GM12878 (cell line): ENCODE data around the gene RCBTB2. TPM values are rescaled to one million over a fixed set of nuclear protein-coding genes. Genes with fewer than 3 reads are reported as not detected.

Experiments used
- ATAC-seq: fragments of 200-7000 bp; cut with Tn5 transposase; 3 replicates; pipeline ENCODE4 v1.9.1; 2020; ENCODE audit warnings: mild to moderate bottlenecking, moderate library complexity
- BruUV-seq: library from RNA; stranded (reverse); fragments of 400-500 nt; replicated peaks from 2 replicates; lab custom pipeline; 2021; lab: Mats Ljungman, UMichigan
- CTCF ChIA-PET: fragments of 300-600 bp; sonication (Branson Sonifier 250); formaldehyde crosslinking; extraction: SDS; loops from one replicate; lab custom pipeline; 2021; ENCODE audit warnings: inconsistent platforms; lab: Yijun Ruan, JAX
- POLR2A ChIA-PET: fragments of 350-600 bp; formaldehyde crosslinking; extraction: SDS; loops from one replicate; lab custom pipeline; 2021; ENCODE audit warnings: inconsistent platforms; lab: Charles Lee
- RAD21 ChIA-PET: fragments of 300-600 bp; sonication (Branson Sonifier 250); formaldehyde crosslinking; loops from one replicate; lab custom pipeline; 2023; ENCODE audit warnings: antibody characterized with exemption; ENCODE audit not compliant: unreplicated experiment; lab: Charles Lee
- SMC1A ChIA-PET: fragments of 300-600 bp; sonication (Branson Sonifier 250); formaldehyde crosslinking; loops from one replicate; lab custom pipeline; 2023; ENCODE audit not compliant: unreplicated experiment, uncharacterized antibody; lab: Charles Lee
- DNase-seq: peaks from one replicate; pipeline ENCODE4 v3.0.0-alpha.2; 2011; ENCODE audit warnings: low read depth, low spot score
- FAIRE-seq: peaks from 3 replicates; lab custom pipeline; 2011; peaks lifted over from hg19 to GRCh38; lab: Jason Lieb, UNC
- H2AFZ ChIP-seq: 2 replicates; pipeline ENCODE4 v1.6.0; 2011; ENCODE audit warnings: low read depth, low read length, control low read depth; ENCODE audit not compliant: control insufficient read depth
- H3K27ac ChIP-seq: 2 replicates; pipeline ENCODE4 v1.5.1; 2011; ENCODE audit warnings: control low read depth; ENCODE audit not compliant: control insufficient read depth, insufficient read depth
- H3K27me3 ChIP-seq, 2 experiments: replicated peaks in 1 of 2; 2 replicates each; pipeline versions ENCODE4 v1.6.0 to v1.6.1; 2011; ENCODE audit warnings: low read length in 1 of 2; ENCODE audit not compliant: control insufficient read depth in 2 of 2, insufficient read depth in 2 of 2
- H3K36me3 ChIP-seq, 2 experiments: 2 replicates each; pipeline ENCODE4 v1.5.1; 2011; ENCODE audit warnings: low read length in 1 of 2; ENCODE audit not compliant: control insufficient read depth in 2 of 2, insufficient read depth in 2 of 2
- H3K4me1 ChIP-seq: 2 replicates; pipeline ENCODE4 v1.6.1; 2011; ENCODE audit warnings: mild to moderate bottlenecking, low read length, moderate library complexity, mixed read lengths; ENCODE audit not compliant: control insufficient read depth, insufficient read depth
- H3K4me2 ChIP-seq: 2 replicates; pipeline ENCODE4 v1.6.0; 2011; ENCODE audit warnings: control low read depth; ENCODE audit not compliant: control insufficient read depth, insufficient read depth
- H3K4me3 ChIP-seq: fragments of 200-600 bp; sonication (generic); 2 replicates; pipeline ENCODE4 v1.5.1; 2016
- H3K79me2 ChIP-seq: 2 replicates; pipeline ENCODE4 v1.6.0; 2011; ENCODE audit warnings: low read length; ENCODE audit not compliant: control insufficient read depth, insufficient read depth
- H3K9ac ChIP-seq: 2 replicates; pipeline ENCODE4 v1.8.0; 2011; ENCODE audit warnings: low read length, control low read depth, mixed read lengths; ENCODE audit not compliant: control insufficient read depth, insufficient read depth
- H3K9me3 ChIP-seq: replicated peaks from 3 replicates; pipeline ENCODE4 v1.5.1; 2011; ENCODE audit warnings: mild to moderate bottlenecking, low read length; ENCODE audit not compliant: control insufficient read depth, insufficient read depth
- H4K20me1 ChIP-seq: 2 replicates; pipeline ENCODE4 v1.6.0; 2011; ENCODE audit not compliant: control insufficient read depth, insufficient read depth
- BCLAF1 ChIP-seq: fragments of 450-650 bp; IDR thresholded peaks from 2 replicates; pipeline ENCODE4 v1.6.1; 2017; ENCODE audit warnings: antibody characterized with exemption, mild to moderate bottlenecking, moderate library complexity
- E2F4 ChIP-seq: IDR thresholded peaks from 2 replicates; pipeline ENCODE4 v1.6.1; 2012; ENCODE audit warnings: low read depth, low read length, improper control_type of control experiment
- E2F8 ChIP-seq: fragments of 450-650 bp; IDR thresholded peaks from 2 replicates; pipeline ENCODE4 v1.6.1; 2018; ENCODE audit warnings: mild to moderate bottlenecking, low read depth, moderate library complexity; ENCODE audit not compliant: partially characterized antibody
- EZH2 ChIP-seq: IDR thresholded peaks from 2 replicates; pipeline ENCODE4 v1.6.1; 2012; ENCODE audit warnings: low read depth, mild to moderate bottlenecking, control low read depth, inconsistent platforms, low read length, borderline replicate concordance; ENCODE audit not compliant: control insufficient read depth
- GABPA ChIP-seq: IDR thresholded peaks from 2 replicates; pipeline ENCODE4 v1.6.1; 2014; ENCODE audit warnings: antibody characterized with exemption, low read depth, mild to moderate bottlenecking, inconsistent platforms
- KAT2A ChIP-seq: conservative IDR thresholded peaks from 2 replicates; pipeline ENCODE4 v1.6.1; 2011; ENCODE audit warnings: low read depth, low read length; ENCODE audit not compliant: control insufficient read depth
- MTA2 ChIP-seq: fragments of 450-650 bp; IDR thresholded peaks from 2 replicates; pipeline ENCODE4 v1.6.1; 2016; ENCODE audit warnings: low read depth, mild to moderate bottlenecking, moderate library complexity
- NBN ChIP-seq: fragments of 450-650 bp; IDR thresholded peaks from 2 replicates; pipeline ENCODE4 v1.6.1; 2016
- NFIC ChIP-seq: IDR thresholded peaks from 2 replicates; pipeline ENCODE4 v1.6.1; 2012; ENCODE audit warnings: low read depth, mild to moderate bottlenecking, inconsistent platforms, low read length, moderate library complexity
- NR2C2 ChIP-seq: IDR thresholded peaks from 2 replicates; pipeline ENCODE4 v1.6.1; 2011; ENCODE audit warnings: borderline replicate concordance, low read depth; ENCODE audit not compliant: control insufficient read depth, insufficient read length
- RB1 ChIP-seq: fragments of 450-650 bp; formaldehyde crosslinking; IDR thresholded peaks from 2 replicates; pipeline ENCODE4 v1.6.1; 2017; ENCODE audit warnings: mild to moderate bottlenecking, borderline replicate concordance
- RCOR1 ChIP-seq: conservative IDR thresholded peaks from 2 replicates; pipeline ENCODE4 v1.6.1; 2012; ENCODE audit warnings: low read depth, low read length, improper control_type of control experiment
- SIX5 ChIP-seq: IDR thresholded peaks from 2 replicates; pipeline ENCODE4 v1.6.1; 2011; ENCODE audit warnings: mild to moderate bottlenecking, low read depth, low read length, moderate library complexity; ENCODE audit not compliant: severe bottlenecking
- SKIL ChIP-seq: fragments of 450-650 bp; IDR thresholded peaks from 2 replicates; pipeline ENCODE4 v1.6.1; 2017; ENCODE audit warnings: mild to moderate bottlenecking, low read depth, inconsistent platforms; ENCODE audit not compliant: poor library complexity, severe bottlenecking
- TCF12 ChIP-seq: IDR thresholded peaks from 2 replicates; pipeline ENCODE4 v1.6.1; 2011; ENCODE audit warnings: low read depth, mild to moderate bottlenecking, low read length
- WGBS: methylation state at CpG from one replicate; pipeline ENCODE4 v1.1.6; 2016; ENCODE audit warnings: low lambda C conversion rate; ENCODE audit not compliant: insufficient replicate concordance, insufficient coverage; ENCODE audit errors: missing lambda C conversion rate; 5-methylcytosine and 5-hydroxymethylcytosine counted together
- in situ Hi-C: fragments of 300-500 bp; cut with MboI; formaldehyde crosslinking; loops from 9 replicates; pipeline ENCODE4 v1.14.3; 2018; ENCODE audit warnings: mixed read lengths
- intact Hi-C: fragments of 100-400 bp; cut with micrococcal nuclease; formaldehyde crosslinking; loops from one replicate; pipeline ENCODE4 v1.14.2; 2022; ENCODE audit not compliant: unreplicated experiment
- polyA plus RNA-seq, 11 experiments: library from polyadenylated mRNA; depleted of rRNA in 4 of 11; unstranded in 6 of 11; stranded (reverse) in 5 of 11; fragments of >200 nt; fragmentation: Nextera tagmentation in 4 of 11; fragmentation: Illumina TruSeq in 1 of 11; extraction: Ambion mirVana in 4 of 11; extraction: Trizol in 1 of 11; gene quantifications; 1 replicate in 1 of 11; 2 replicates in 10 of 11; pipeline versions ENCODE4 v1.2.1 to v1.2.3, GENCODE V29; 2011 to 2016; ENCODE audit warnings: inconsistent platforms in 2 of 11, missing spikeins in 2 of 11, low read depth in 1 of 11
- total RNA-seq, 4 experiments: library from RNA; depleted of rRNA in 3 of 4; stranded (reverse); fragments of >200 nt in 3 of 4; fragmentation: Illumina TruSeq in 1 of 4; extraction: Trizol in 1 of 4; gene quantifications; 2 replicates each; pipeline versions ENCODE4 v1.2.1 to v1.2.3, GENCODE V29; 2013 to 2021

Gene RCBTB2
- total and polyA plus RNA-seq, 10 of the 15 experiments (the other 5 are each of a cell fraction or from before 2014, with no cell fraction given), result 5.0 to 16.0 (median 8.5) TPM

- in situ Hi-C loops, result loop anchor here (5.0 kb wide), 2 partner anchors 250 to 455 kb away; no protein-coding TSS in a partner anchor
- no peak for TF ChIP-seq BCLAF1
- TF ChIP-seq E2F8, result no peak
- no peak for TF ChIP-seq RB1
- no peak for TF ChIP-seq SKIL
- no peak for TF ChIP-seq RCOR1
- no peak for TF ChIP-seq TCF12
- no peak for TF ChIP-seq NFIC
- no peak for TF ChIP-seq NR2C2
- no peak for TF ChIP-seq E2F4
- no peak for TF ChIP-seq NBN
- no peak for TF ChIP-seq MTA2
- no peak for TF ChIP-seq SIX5
- no peak for TF ChIP-seq GABPA
- TF ChIP-seq KAT2A, result no peak
- TF ChIP-seq EZH2, result no peak
Observed at GRCh38 chr13:48582084-48582483, 49.2 kb upstream of the RCBTB2 start.

More at GRCh38 chr13:48582084-48582483, 49.2 kb upstream of the RCBTB2 start:
- H3K9ac ChIP-seq, result no peak overlapping the region
- H2AFZ ChIP-seq, result no peak overlapping the region; the same call in 1 of the 2 replicates
- H3K4me3 ChIP-seq, result no peak overlapping the region
- intact Hi-C loops, result no loop called here
- H3K36me3 ChIP-seq, result no peaks in the 10 kb centered on the region
- FAIRE-seq (no peak), ATAC-seq (no peak), DNase-seq (no peak)
- no peak overlapping the region for H3K4me2 ChIP-seq
- WGBS, result 63% methylated on average over 3 of the region's 3 CpGs
- no peaks in the 10 kb centered on the region for H3K79me2 ChIP-seq
- H3K9me3 ChIP-seq, result no peaks in the 10 kb centered on the region; the same call in 2 of the 3 replicates
- H3K27me3 ChIP-seq, result no peaks in the 10 kb centered on the region
- H3K27ac ChIP-seq, result no peak overlapping the region
- SMC1A ChIA-PET, result interaction anchor here (0.6 to 11.7 kb wide), 17 partner anchors 11 to 462 kb away, joined by 3 to 131 read pairs (median 4); no protein-coding TSS in a partner anchor
- POLR2A ChIA-PET, result no interaction called here
- peaks cover 49% of the 10 kb centered on the region for H3K4me1 ChIP-seq
- no peaks in the 10 kb centered on the region for H4K20me1 ChIP-seq
- RAD21 ChIA-PET, result interaction anchor here (0.9 to 5.9 kb wide), 9 partner anchors 19 to 544 kb away, joined by 3 to 141 read pairs (median 4); partner anchors contain the start of gene NUDT15
- CTCF ChIA-PET, result interaction anchor here (0.6 to 7.2 kb wide), 18 partner anchors 11 to 544 kb away, joined by 3 to 191 read pairs (median 6); partner anchors contain the start of gene ITM2B
- no TSS peak for BruUV-seq
